ENCODE results near the gene COMMD1.
"Not testable (repeated sequence)": the region's sequence is repeated elsewhere in the genome, so short reads cannot be mapped to it uniquely, and the experiment has no call there.

Gene COMMD1

GRCh38 chr2:61950571-61951315 is 45.3 kb downstream of the COMMD1 start:
- no peak overlapping the region for H2AK5ac ChIP-seq (ENCODE audit: low read length, severe bottlenecking)
- peaks cover 2% of the 10 kb centered on the region for H3K4me1 ChIP-seq (ENCODE audit: control insufficient read depth, insufficient read depth, low read depth, low read length)
- H3K4me2 ChIP-seq (ENCODE audit: low read length, poor library complexity, severe bottlenecking): no peak overlapping the region
- no peak overlapping the region for H2BK120ac ChIP-seq (ENCODE audit: low read depth, low read length)
- H3K14ac ChIP-seq (ENCODE audit: low read length in 2 of 2): no peak overlapping the region
- no peak overlapping the region for H3K4ac ChIP-seq (ENCODE audit: low read depth in 1 of 2, low read length in 2 of 2)
- peaks cover 13% of the 10 kb centered on the region for H3K9me3 ChIP-seq (ENCODE audit: control insufficient read depth, low read length)
- WGBS: 84% methylated on average over 7 of the region's 9 CpGs
- no peaks in the 10 kb centered on the region for H3K36me3 ChIP-seq (ENCODE audit: control insufficient read depth in 1 of 2, insufficient read depth in 2 of 2, low read depth in 1 of 2, low read length in 2 of 2)
- H2BK5ac ChIP-seq (ENCODE audit: low read depth, low read length, poor library complexity, severe bottlenecking): no peak overlapping the region
- no peaks in the 10 kb centered on the region for H3K27me3 ChIP-seq (ENCODE audit: control insufficient read depth in 1 of 2, insufficient read depth in 1 of 2, low read length in 2 of 2)
- no peak overlapping the region for H4K91ac ChIP-seq (ENCODE audit: low read length)
- H3K27ac ChIP-seq (ENCODE audit: low read length, poor library complexity, severe bottlenecking): no peak overlapping the region
- H2BK12ac ChIP-seq (ENCODE audit: low read length in 2 of 2): no peak overlapping the region
- H2AFZ ChIP-seq (ENCODE audit: low read depth, low read length): no peak overlapping the region
- DNase-seq: no peak
- peaks cover 4% of the 10 kb centered on the region for H3K79me1 ChIP-seq (replicated peaks; ENCODE audit: low read length, poor library complexity, severe bottlenecking)
- no peak overlapping the region for H3K23ac ChIP-seq (ENCODE audit: low read length in 2 of 2)
- no peak overlapping the region for H3K18ac ChIP-seq (ENCODE audit: low read depth in 1 of 2, low read length in 2 of 2)
- peak overlapping the region; percentile 70 for H2BK15ac ChIP-seq (ENCODE audit: low read depth, poor library complexity, severe bottlenecking)
- H4K8ac ChIP-seq (ENCODE audit: low read length): no peak overlapping the region
- no peak overlapping the region for H3K9ac ChIP-seq (ENCODE audit: low read length)
- H3K4me3 ChIP-seq (ENCODE audit: insufficient read depth in 1 of 2, low read depth in 1 of 2, low read length in 2 of 2): no peak overlapping the region

- Histone ChIP-seq H3K9me3 (ENCODE audit: control insufficient read depth, low read length) (peaks cover 13% of the 10 kb centered on the region), H2AFZ (ENCODE audit: low read depth, low read length) (no peak overlapping the region), H2BK15ac (ENCODE audit: low read depth, poor library complexity, severe bottlenecking) (no peak overlapping the region), H3K4ac (ENCODE audit: low read depth in 1 of 2, low read length in 2 of 2) (no peak overlapping the region), H2BK12ac (ENCODE audit: low read length in 2 of 2) (no peak overlapping the region), H3K18ac (ENCODE audit: low read depth in 1 of 2, low read length in 2 of 2) (no peak overlapping the region), H2BK120ac (ENCODE audit: low read depth, low read length) (no peak overlapping the region), H3K27ac (ENCODE audit: low read length, poor library complexity, severe bottlenecking) (peak overlapping the region; percentile 12), H2BK5ac (ENCODE audit: low read depth, low read length, poor library complexity, severe bottlenecking) (no peak overlapping the region), H3K14ac (ENCODE audit: low read length in 2 of 2) (no peak overlapping the region), H3K4me1 (ENCODE audit: control insufficient read depth, insufficient read depth, low read depth, low read length) (peaks cover 2% of the 10 kb centered on the region), H3K79me1 (replicated peaks; ENCODE audit: low read length, poor library complexity, severe bottlenecking) (peaks cover 4% of the 10 kb centered on the region), H3K4me2 (ENCODE audit: low read length, poor library complexity, severe bottlenecking) (no peak overlapping the region), H3K36me3 (ENCODE audit: control insufficient read depth in 1 of 2, insufficient read depth in 2 of 2, low read depth in 1 of 2, low read length in 2 of 2) (no peaks in the 10 kb centered on the region), H4K91ac (ENCODE audit: low read length) (no peak overlapping the region), H4K8ac (ENCODE audit: low read length) (no peak overlapping the region), H3K4me3 (ENCODE audit: insufficient read depth in 1 of 2, low read depth in 1 of 2, low read length in 2 of 2) (no peak overlapping the region), H3K23ac (ENCODE audit: low read length in 2 of 2) (no peak overlapping the region), H3K9ac (ENCODE audit: low read length) (no peak overlapping the region), H2AK5ac (ENCODE audit: low read length, severe bottlenecking) (no peak overlapping the region), H3K27me3 (ENCODE audit: control insufficient read depth in 1 of 2, insufficient read depth in 1 of 2, low read length in 2 of 2) (no peaks in the 10 kb centered on the region)
- no peak for DNase-seq
- 98% methylated on average over 2 of the region's 2 CpGs for WGBS
Measured at GRCh38 chr2:61951881-61952280, 46.4 kb downstream of the COMMD1 start.

GRCh38 chr2:61952288-61952687 is 46.8 kb downstream of the COMMD1 start:
- Histone ChIP-seq H4K8ac (ENCODE audit: low read length) (no peak overlapping the region), H2BK12ac (ENCODE audit: low read length in 2 of 2) (no peak overlapping the region), H3K9me3 (ENCODE audit: control insufficient read depth, low read length) (peaks cover 13% of the 10 kb centered on the region), H2AK5ac (ENCODE audit: low read length, severe bottlenecking) (no peak overlapping the region), H3K9ac (ENCODE audit: low read length) (no peak overlapping the region), H3K27me3 (ENCODE audit: control insufficient read depth in 1 of 2, insufficient read depth in 1 of 2, low read length in 2 of 2) (no peaks in the 10 kb centered on the region), H3K4ac (ENCODE audit: low read depth in 1 of 2, low read length in 2 of 2) (no peak overlapping the region), H3K27ac (ENCODE audit: low read length, poor library complexity, severe bottlenecking) (peak overlapping the region; percentile 12), H2BK15ac (ENCODE audit: low read depth, poor library complexity, severe bottlenecking) (no peak overlapping the region), H3K79me1 (replicated peaks; ENCODE audit: low read length, poor library complexity, severe bottlenecking) (peaks cover 4% of the 10 kb centered on the region), H3K18ac (ENCODE audit: low read depth in 1 of 2, low read length in 2 of 2) (no peak overlapping the region), H3K14ac (ENCODE audit: low read length in 2 of 2) (no peak overlapping the region), H3K4me1 (ENCODE audit: control insufficient read depth, insufficient read depth, low read depth, low read length) (peaks cover 2% of the 10 kb centered on the region), H4K91ac (ENCODE audit: low read length) (no peak overlapping the region), H2BK120ac (ENCODE audit: low read depth, low read length) (no peak overlapping the region), H3K36me3 (ENCODE audit: control insufficient read depth in 1 of 2, insufficient read depth in 2 of 2, low read depth in 1 of 2, low read length in 2 of 2) (no peaks in the 10 kb centered on the region), H3K4me2 (ENCODE audit: low read length, poor library complexity, severe bottlenecking) (no peak overlapping the region), H3K23ac (ENCODE audit: low read length in 2 of 2) (no peak overlapping the region), H2AFZ (ENCODE audit: low read depth, low read length) (no peak overlapping the region), H3K4me3 (ENCODE audit: insufficient read depth in 1 of 2, low read depth in 1 of 2, low read length in 2 of 2) (no peak overlapping the region), H2BK5ac (ENCODE audit: low read depth, low read length, poor library complexity, severe bottlenecking) (no peak overlapping the region)
- WGBS: 100% methylated on average over 1 of the region's 1 CpG
- no peak for DNase-seq

GRCh38 chr2:61954856-61955255 is 49.4 kb downstream of the COMMD1 start:
- H4K8ac ChIP-seq (ENCODE audit: low read length); H3K79me1 ChIP-seq (replicated peaks; ENCODE audit: low read length, poor library complexity, severe bottlenecking); H2BK15ac ChIP-seq (ENCODE audit: low read depth, poor library complexity, severe bottlenecking); H2BK12ac ChIP-seq (ENCODE audit: low read length in 2 of 2); H3K14ac ChIP-seq (ENCODE audit: low read length in 2 of 2); H3K4me3 ChIP-seq (ENCODE audit: insufficient read depth in 1 of 2, low read depth in 1 of 2, low read length in 2 of 2); H2AFZ ChIP-seq (ENCODE audit: low read depth, low read length); H3K4me2 ChIP-seq (ENCODE audit: low read length, poor library complexity, severe bottlenecking); H3K4me1 ChIP-seq (ENCODE audit: control insufficient read depth, insufficient read depth, low read depth, low read length); H2BK5ac ChIP-seq (ENCODE audit: low read depth, low read length, poor library complexity, severe bottlenecking); H3K23ac ChIP-seq (ENCODE audit: low read length in 2 of 2); H3K27ac ChIP-seq (ENCODE audit: low read length, poor library complexity, severe bottlenecking); H4K91ac ChIP-seq (ENCODE audit: low read length); DNase-seq; H3K4ac ChIP-seq (ENCODE audit: low read depth in 1 of 2, low read length in 2 of 2); H2BK120ac ChIP-seq (ENCODE audit: low read depth, low read length); H3K36me3 ChIP-seq (ENCODE audit: control insufficient read depth in 1 of 2, insufficient read depth in 2 of 2, low read depth in 1 of 2, low read length in 2 of 2); H3K27me3 ChIP-seq (ENCODE audit: control insufficient read depth in 1 of 2, insufficient read depth in 1 of 2, low read length in 2 of 2); H3K18ac ChIP-seq (ENCODE audit: low read depth in 1 of 2, low read length in 2 of 2); H2AK5ac ChIP-seq (ENCODE audit: low read length, severe bottlenecking): not testable (repeated sequence)
- WGBS: 94% methylated on average over 7 of the region's 9 CpGs
- H3K9me3 ChIP-seq (ENCODE audit: control insufficient read depth, low read length): peaks cover 13% of the 10 kb centered on the region
- peak overlapping the region; percentile 18 for H3K9ac ChIP-seq (ENCODE audit: low read length)

All from mesenchymal stem cell (in vitro differentiated cells and primary cell).